Endothelial cell of umbilical vein (primary cell): ENCODE results near the gene CALML5.

Experiments used
- CTCF ChIP-seq, 2 donors: IDR thresholded peaks; 1 replicate in 1 of 2; 2 replicates in 1 of 2; pipeline ENCODE4 v1.5.1; 2011; ENCODE audit warnings: low read length in 2 of 2, mild to moderate bottlenecking in 2 of 2, moderate library complexity in 2 of 2, control low read depth in 1 of 2, inconsistent platforms in 1 of 2, low read depth in 1 of 2; ENCODE audit not compliant: insufficient read depth in 1 of 2; ENCODE audit errors: extremely low read depth in 1 of 2
- EZH2 ChIP-seq: IDR thresholded peaks from 2 replicates; pipeline ENCODE4 v1.6.1; 2012; ENCODE audit warnings: borderline replicate concordance, low read depth, mild to moderate bottlenecking, moderate library complexity, low read length, inconsistent platforms; ENCODE audit not compliant: severe bottlenecking
- POLR2A ChIP-seq: IDR thresholded peaks from 2 replicates; pipeline ENCODE4 v1.6.1; 2012; ENCODE audit warnings: low read depth, mild to moderate bottlenecking, control low read depth, low read length
- POLR2AphosphoS5 ChIP-seq: IDR thresholded peaks from 2 replicates; pipeline ENCODE4 v1.6.1; 2012; ENCODE audit warnings: low read depth, mild to moderate bottlenecking, control low read depth, low read length, moderate library complexity; ENCODE audit not compliant: insufficient read depth

GRCh38 chr10:5525561-5526341, 26.4 kb upstream of the CALML5 start:
- TF ChIP-seq CTCF (IDR thresholded peaks at IDR 0.05; ENCODE audit: extremely low read depth in 1 of 2, insufficient read depth in 1 of 2, low read depth in 1 of 2, low read length in 2 of 2) = no peak
- no peak for TF ChIP-seq EZH2
- no peak for TF ChIP-seq POLR2A
- no peak for TF ChIP-seq POLR2AphosphoS5
